NCI-H1092 treated with DMSO at 0.1 percent for 48 hours (cell line): Measurements from ENCODE around the gene VPS9D1.
"Not testable (repeated sequence)": the region's sequence is repeated elsewhere in the genome, so short reads cannot be mapped to it uniquely, and the experiment has no call there.

ENCODE experiments used
- DNase-seq: peaks from one replicate; lab custom pipeline; 2025; lab: John Stamatoyannopoulos, UW

VPS9D1 gene

GRCh38 chr16:89664238-89664637 lies 56.5 kb downstream of the VPS9D1 start:
- not testable (repeated sequence) for DNase-seq

GRCh38 chr16:89661215-89661614 lies 59.5 kb downstream of the VPS9D1 start:
- DNase-seq: no peak

- no peak for DNase-seq
These were observed 60.6 kb downstream of the VPS9D1 start for GRCh38 chr16:89660146-89660545.

DNA sequence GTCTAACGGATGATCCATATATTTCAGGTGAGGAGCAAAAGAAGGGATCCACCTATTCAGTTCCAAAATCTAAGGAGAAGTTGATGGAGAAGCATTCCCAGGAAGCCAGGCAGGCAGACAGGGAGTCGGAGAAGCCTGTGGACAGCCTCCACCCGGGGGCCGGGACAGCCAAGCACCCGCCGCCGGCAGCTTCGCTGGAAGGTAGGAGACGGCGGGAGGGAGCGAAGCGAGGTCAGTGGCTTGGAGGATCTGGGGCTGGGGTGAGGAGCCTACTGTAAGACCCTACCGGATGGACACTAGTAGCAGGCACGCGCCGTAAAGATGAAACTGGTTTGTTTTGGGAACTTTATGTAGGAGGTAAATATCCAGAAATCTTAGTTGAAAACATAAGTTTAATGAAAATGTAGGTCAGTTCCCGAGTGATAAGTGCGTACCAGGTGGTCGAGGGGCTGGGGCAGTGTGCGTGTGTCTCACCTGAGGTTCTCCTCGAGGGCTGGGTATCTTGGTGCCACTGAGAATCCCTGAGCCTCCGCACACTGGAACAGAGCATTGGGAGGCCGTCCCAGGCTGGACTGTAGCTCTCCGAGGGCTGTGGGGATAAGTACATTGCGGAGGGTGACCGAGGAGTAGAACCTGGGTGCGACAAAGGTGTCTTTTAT lies 62.3 kb downstream of the VPS9D1 start:
- DNase-seq: peak; percentile 56

GRCh38 chr16:89657442-89658220 lies 63.1 kb downstream of the VPS9D1 start, which contains the start of the genes CHMP1A and SPATA33:
TSS of gene CHMP1A (minus strand) at chr16:89657708. CDS start at chr16:89657588, 120 bp downstream.
TSS of gene SPATA33 (plus strand) at chr16:89657836. CDS start at chr16:89657912, 76 bp downstream.
- DNase-seq: peak; percentile 80
